ENCODE data around the gene DRGX.

- no peak for TF ChIP-seq CTCF (IDR thresholded peaks at IDR 0.05)
- TF ChIP-seq EZH2 (IDR thresholded peaks at IDR 0.05; ENCODE audit: borderline replicate concordance, insufficient read depth, low read depth, low read length, poor library complexity, severe bottlenecking), result no peak
Observed at GRCh38 chr10:49350846-49351532, 44.9 kb downstream of the DRGX start.

Data from B cell (primary cell).